GM21528 (cell line): ENCODE data around the gene CCDC12.

Source experiments
- ATAC-seq: cut with Tn5 transposase; IDR thresholded peaks from one replicate; pipeline ENCODE4 v1.9.1; 2021; ENCODE audit warnings: mild to moderate bottlenecking, moderate library complexity; ENCODE audit not compliant: unreplicated experiment, low FRiP score

CCDC12 gene

GRCh38 chr3:46899151-46900006, 77.2 kb downstream of the CCDC12 start:
- no peak for ATAC-seq

GRCh38 chr3:46898321-46899150, 78.0 kb downstream of the CCDC12 start:
- no peak for ATAC-seq

DNA sequence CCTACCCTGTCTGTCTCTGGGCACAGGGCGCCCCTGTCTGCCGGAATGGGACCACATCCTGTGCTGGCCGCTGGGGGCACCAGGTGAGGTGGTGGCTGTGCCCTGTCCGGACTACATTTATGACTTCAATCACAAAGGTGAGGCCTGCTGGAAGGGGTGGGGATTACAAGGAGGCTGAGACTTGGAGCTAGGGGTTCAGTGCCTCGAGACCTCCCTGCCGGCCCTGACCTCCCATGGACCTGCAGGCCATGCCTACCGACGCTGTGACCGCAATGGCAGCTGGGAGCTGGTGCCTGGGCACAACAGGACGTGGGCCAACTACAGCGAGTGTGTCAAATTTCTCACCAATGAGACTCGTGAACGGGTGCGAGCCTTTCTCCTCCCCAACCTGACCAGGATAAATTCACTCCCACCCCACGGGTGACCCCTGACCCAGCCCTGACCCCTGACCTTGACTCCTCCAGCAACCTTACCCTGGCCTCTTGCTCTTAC, 78.7 kb downstream of the CCDC12 start:
- no peak for ATAC-seq

DNA sequence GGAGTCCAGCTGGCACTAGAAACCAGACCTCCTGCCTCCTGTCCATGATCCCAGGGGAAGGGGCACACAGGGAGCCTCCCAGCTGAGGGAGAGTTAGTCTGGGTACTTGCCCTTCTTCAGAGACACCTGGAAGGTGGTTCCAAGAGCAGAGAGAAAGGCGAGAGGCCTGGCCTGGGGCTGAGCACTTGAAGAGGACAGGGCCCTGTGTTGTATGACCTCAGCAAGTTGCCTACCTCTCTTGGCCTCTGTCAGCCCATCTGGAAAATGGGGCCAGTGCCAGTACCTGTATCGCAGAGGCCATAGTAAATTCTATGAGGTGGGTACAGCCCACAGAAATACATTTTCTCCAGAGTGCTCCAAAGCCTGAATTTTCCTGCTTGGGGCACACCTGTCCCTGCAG, 79.5 kb downstream of the CCDC12 start:
- ATAC-seq: no peak

DNA sequence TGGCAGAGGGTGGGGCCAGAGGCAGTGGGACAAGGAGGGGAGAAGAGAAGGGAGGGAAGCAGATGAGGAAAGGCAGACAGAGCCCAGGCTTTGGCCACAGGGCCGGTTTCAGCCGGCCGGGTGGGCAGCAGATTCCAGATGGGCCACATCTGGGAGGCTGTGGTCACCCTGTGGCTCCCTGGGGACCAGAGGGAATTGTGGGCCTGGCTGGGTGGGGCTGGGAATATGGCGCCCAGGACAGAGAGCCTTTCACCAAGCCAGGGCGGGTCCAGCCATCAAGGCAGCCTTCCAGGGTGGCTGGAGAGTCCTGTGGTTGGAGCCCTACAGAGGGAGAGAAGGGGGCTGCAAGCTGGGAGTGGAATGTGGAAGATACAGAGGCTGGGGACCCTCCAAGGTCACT, 80.2 kb downstream of the CCDC12 start:
- ATAC-seq: no peak

- ATAC-seq: no peak
These were observed 80.8 kb downstream of the CCDC12 start for GRCh38 chr3:46895761-46896160.

GRCh38 chr3:46895204-46895660, 81.3 kb downstream of the CCDC12 start:
- ATAC-seq: no peak

- ATAC-seq: no peak
These were observed 82.3 kb downstream of the CCDC12 start for GRCh38 chr3:46894256-46894655.

GRCh38 chr3:46893763-46894162, 82.8 kb downstream of the CCDC12 start:
- no peak for ATAC-seq

DNA sequence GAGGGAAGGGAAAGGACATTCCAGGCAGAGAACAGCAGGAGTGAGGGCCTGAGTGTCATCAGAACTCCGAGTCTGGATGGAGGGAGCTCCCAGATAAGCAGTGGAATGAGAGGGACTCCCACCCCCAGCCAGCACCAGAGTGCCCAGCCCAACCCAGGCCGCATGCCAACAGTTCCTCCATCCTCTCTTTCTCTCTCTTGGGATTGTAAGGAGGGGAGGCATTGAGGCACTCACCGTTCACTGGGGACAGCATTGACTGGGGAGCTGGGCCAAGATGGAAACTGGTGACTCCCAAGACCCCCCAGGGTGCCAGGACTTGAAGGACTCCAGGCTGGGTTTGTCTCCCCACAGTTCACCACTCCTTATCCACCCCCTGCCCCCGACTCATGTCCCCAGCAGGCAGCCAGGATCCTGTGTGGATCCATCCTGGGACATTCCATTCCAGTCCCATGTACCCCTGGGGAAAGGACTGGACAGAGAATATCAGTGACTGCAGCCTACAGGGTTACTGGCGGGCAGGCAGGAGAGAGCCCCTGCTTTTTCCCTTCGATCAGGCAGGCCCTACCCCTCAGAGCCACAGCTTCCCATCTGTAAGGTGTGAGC, 83.3 kb downstream of the CCDC12 start:
- ATAC-seq: no peak

- ATAC-seq: no peak
These were observed 84.0 kb downstream of the CCDC12 start for GRCh38 chr3:46892285-46893145.

- ATAC-seq: no peak
These were observed 85.4 kb downstream of the CCDC12 start for GRCh38 chr3:46891132-46891531.

GRCh38 chr3:46890132-46890531, 86.4 kb downstream of the CCDC12 start:
- ATAC-seq: no peak

DNA sequence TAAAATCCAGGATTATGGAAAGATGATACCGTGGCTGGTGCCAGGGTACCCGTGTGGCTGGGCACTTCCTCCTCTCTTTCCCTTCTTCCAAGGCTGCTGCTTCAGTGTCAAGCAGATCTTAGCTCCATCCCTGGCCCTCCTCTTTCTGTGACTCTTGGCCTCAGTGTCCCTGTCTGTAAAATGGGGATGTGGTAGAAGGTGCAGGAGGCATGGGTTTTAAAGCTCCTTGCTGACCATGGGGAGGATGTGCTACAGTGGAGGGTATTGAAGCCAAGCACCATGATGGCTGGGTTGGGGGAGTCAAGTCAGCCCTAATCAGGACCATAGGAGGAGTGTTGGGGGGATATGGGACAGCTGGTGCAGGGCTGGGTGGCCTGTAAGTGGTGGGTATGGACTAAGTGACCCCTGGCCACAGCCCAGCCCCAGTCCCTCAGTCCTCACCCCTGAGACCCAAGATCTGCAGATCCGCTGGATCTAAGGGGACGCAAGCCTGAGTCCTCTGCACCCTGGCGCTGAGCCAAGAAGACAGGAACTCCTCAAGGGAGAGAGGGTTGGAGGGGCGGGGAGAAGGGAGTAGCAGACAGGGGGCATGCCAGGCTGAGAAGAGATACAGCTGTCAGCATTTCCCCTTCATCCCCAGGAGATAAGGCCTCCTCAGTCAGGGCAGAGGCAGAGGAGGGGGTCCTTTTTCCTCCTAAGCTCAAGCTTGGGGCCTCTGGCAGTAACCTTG, 87.0 kb downstream of the CCDC12 start:
- no peak for ATAC-seq

- no peak for ATAC-seq
These were observed 87.8 kb downstream of the CCDC12 start for GRCh38 chr3:46888705-46889104.

DNA sequence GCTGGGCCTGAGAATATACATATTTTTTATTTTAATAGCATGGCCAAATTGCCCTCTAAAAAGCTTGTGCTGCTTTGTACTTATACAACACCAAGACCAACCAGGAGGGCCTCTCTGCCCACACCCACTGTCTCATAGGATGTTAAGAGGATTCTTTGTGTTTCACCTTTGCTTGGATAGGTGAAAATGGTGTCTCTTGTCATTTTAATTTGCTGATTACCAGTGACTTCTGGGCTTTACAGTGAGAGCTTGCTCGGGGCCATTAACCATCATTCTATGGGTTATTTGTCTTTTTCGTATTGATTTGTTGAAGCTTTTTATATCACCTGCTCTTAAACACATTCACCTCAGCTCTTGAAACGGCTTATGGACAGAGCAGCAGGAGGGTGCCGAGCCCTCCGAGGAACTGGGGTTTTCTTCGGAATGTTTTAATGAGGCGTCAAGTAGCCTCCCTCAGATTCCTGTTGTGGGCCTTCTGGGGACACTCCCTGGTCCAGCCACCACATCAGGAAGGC, 88.5 kb downstream of the CCDC12 start:
- ATAC-seq: no peak

DNA sequence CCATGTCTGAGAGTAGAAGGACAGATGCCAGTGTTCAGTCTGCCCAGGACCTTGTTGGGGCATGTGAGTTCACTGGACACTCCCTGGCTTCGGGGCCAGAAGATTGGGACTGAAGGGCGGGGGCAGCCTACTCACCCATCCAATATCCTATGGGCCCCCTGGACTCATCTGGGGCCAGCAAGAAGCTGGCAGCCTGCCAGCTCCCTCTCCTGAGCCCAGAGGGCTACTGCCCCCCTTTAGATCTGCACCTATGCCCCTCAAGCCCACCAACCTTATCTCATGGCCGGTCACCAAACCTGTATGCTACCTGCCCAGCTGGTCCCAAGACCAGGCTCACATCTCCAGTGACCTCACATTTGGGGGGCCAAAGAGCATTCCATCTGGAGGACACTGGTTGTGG, 90.9 kb downstream of the CCDC12 start:
- no peak for ATAC-seq

DNA sequence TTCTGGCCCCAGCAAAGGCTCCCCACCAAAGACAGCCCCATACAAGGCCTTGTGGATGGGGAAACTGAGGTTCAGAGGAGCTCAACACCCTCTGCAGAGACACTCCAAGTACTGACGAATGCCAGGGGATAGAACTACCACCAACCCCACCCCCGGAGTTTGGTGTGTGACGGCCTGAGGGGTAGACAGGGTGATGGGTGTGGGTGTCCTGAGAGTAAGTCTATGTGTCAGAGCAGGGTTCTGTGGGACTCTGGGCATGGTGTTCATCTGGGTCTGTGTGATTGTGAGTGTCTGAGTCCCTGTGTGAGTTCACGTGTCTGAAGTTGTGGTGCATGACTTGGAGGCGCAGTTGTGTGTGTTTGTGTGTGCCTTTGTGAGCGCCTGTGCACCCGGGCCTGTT, 91.6 kb downstream of the CCDC12 start:
- ATAC-seq: no peak

- no peak for ATAC-seq
These were observed 92.1 kb downstream of the CCDC12 start for GRCh38 chr3:46884427-46884826.
